Muscle layer of duodenum (tissue), 2 donors: ENCODE measurements around the gene MOSPD3.

Experiments
- H3K27ac ChIP-seq: one replicate; pipeline ENCODE4 v1.7.0; 2013; ENCODE audit warnings: mild to moderate bottlenecking, low read length
- H3K27me3 ChIP-seq: one replicate; pipeline ENCODE4 v1.7.0; 2013; ENCODE audit warnings: low read depth, mild to moderate bottlenecking, control low read depth, low read length
- H3K36me3 ChIP-seq, 2 donors: one replicate each; pipeline ENCODE4 v1.7.0; 2013; ENCODE audit warnings: low read length in 2 of 2, control low read depth in 1 of 2, mild to moderate bottlenecking in 1 of 2; ENCODE audit not compliant: insufficient read depth in 2 of 2, control insufficient read depth in 1 of 2
- H3K4me1 ChIP-seq, 2 donors: one replicate each; pipeline ENCODE4 v1.7.0; 2013; ENCODE audit warnings: low read length in 2 of 2, mild to moderate bottlenecking in 2 of 2, control low read depth in 1 of 2, moderate library complexity in 1 of 2; ENCODE audit not compliant: insufficient read depth in 2 of 2, control insufficient read depth in 1 of 2
- H3K4me3 ChIP-seq, 2 donors: one replicate each; pipeline ENCODE4 v1.7.0; 2013; ENCODE audit warnings: low read length in 2 of 2, low read depth in 1 of 2, mild to moderate bottlenecking in 1 of 2
- H3K9me3 ChIP-seq, 2 donors: one replicate each; pipeline ENCODE4 v1.7.0; 2013; ENCODE audit warnings: low read length in 2 of 2, control low read depth in 1 of 2, mild to moderate bottlenecking in 1 of 2; ENCODE audit not compliant: control insufficient read depth in 1 of 2
- donor health status: healthy.

Gene MOSPD3

GRCh38 chr7:100620804-100621203 lies 8.5 kb downstream of the MOSPD3 start:
- H3K4me3 ChIP-seq = no peak overlapping the region
- no peaks in the 10 kb centered on the region for H3K4me1 ChIP-seq
- H3K9me3 ChIP-seq = no peaks in the 10 kb centered on the region
- no peaks in the 10 kb centered on the region for H3K27me3 ChIP-seq
- no peak overlapping the region for H3K27ac ChIP-seq
- H3K36me3 ChIP-seq = peaks cover 0 to 3% of the 10 kb centered on the region in 2 donors

GRCh38 chr7:100621554-100621953 lies 9.2 kb downstream of the MOSPD3 start:
- no peaks in the 10 kb centered on the region for H3K27me3 ChIP-seq
- peaks cover 0 to 2% of the 10 kb centered on the region in 2 donors for H3K36me3 ChIP-seq
- H3K9me3 ChIP-seq = no peaks in the 10 kb centered on the region
- H3K4me3 ChIP-seq = no peak overlapping the region
- peaks cover 0 to 3% of the 10 kb centered on the region in 2 donors for H3K4me1 ChIP-seq
- no peak overlapping the region for H3K27ac ChIP-seq

- no peaks in the 10 kb centered on the region for H3K9me3 ChIP-seq
These were observed 11.8 kb downstream of the MOSPD3 start for GRCh38 chr7:100623951-100624824.

GRCh38 chr7:100626055-100626454 lies 13.7 kb downstream of the MOSPD3 start:
- H3K27ac ChIP-seq = no peak overlapping the region
- H3K4me3 ChIP-seq = peak overlapping the region; percentile 9 to 46
- peaks cover 0 to 8% of the 10 kb centered on the region in 2 donors for H3K4me1 ChIP-seq
- H3K27me3 ChIP-seq = no peaks in the 10 kb centered on the region
- no peaks in the 10 kb centered on the region for H3K9me3 ChIP-seq
- H3K36me3 ChIP-seq = no peaks in the 10 kb centered on the region

More at GRCh38 chr7:100623951-100624824, 11.8 kb downstream of the MOSPD3 start:
- Histone ChIP-seq H3K27ac (no peak overlapping the region), H3K4me3 (no peak overlapping the region), H3K27me3 (no peaks in the 10 kb centered on the region), H3K4me1 (peaks cover 0 to 8% of the 10 kb centered on the region in 2 donors), H3K36me3 (no peaks in the 10 kb centered on the region)

GRCh38 chr7:100626530-100627237 lies 14.3 kb downstream of the MOSPD3 start:
- no peaks in the 10 kb centered on the region for H3K9me3 ChIP-seq
- H3K27ac ChIP-seq = no peak overlapping the region
- H3K27me3 ChIP-seq = no peaks in the 10 kb centered on the region
- H3K4me3 ChIP-seq = peak overlapping the region; percentile 9 to 46
- no peaks in the 10 kb centered on the region for H3K36me3 ChIP-seq
- peaks cover 0 to 8% of the 10 kb centered on the region in 2 donors for H3K4me1 ChIP-seq

- Histone ChIP-seq H3K4me1 (peaks cover 0 to 8% of the 10 kb centered on the region in 2 donors), H3K9me3 (no peaks in the 10 kb centered on the region), H3K27ac (no peak overlapping the region), H3K27me3 (no peaks in the 10 kb centered on the region), H3K36me3 (no peaks in the 10 kb centered on the region), H3K4me3 (no peak overlapping the region)
These were observed 14.9 kb downstream of the MOSPD3 start for GRCh38 chr7:100627238-100627549.

- Histone ChIP-seq H3K4me1 (peaks cover 0 to 16% of the 10 kb centered on the region in 2 donors), H3K4me3 (no peak overlapping the region), H3K9me3 (no peaks in the 10 kb centered on the region), H3K27ac (no peak overlapping the region), H3K36me3 (no peaks in the 10 kb centered on the region), H3K27me3 (no peaks in the 10 kb centered on the region)
These were observed 16.9 kb downstream of the MOSPD3 start for GRCh38 chr7:100629117-100629716.

GRCh38 chr7:100630066-100630465 lies 17.7 kb downstream of the MOSPD3 start:
- Histone ChIP-seq H3K27ac (no peak overlapping the region), H3K9me3 (no peaks in the 10 kb centered on the region), H3K4me3 (no peak overlapping the region), H3K4me1 (peaks cover 0 to 16% of the 10 kb centered on the region in 2 donors), H3K36me3 (no peaks in the 10 kb centered on the region), H3K27me3 (no peaks in the 10 kb centered on the region)

GRCh38 chr7:100632951-100633717 lies 20.8 kb downstream of the MOSPD3 start:
- H3K4me1 ChIP-seq = peaks cover 0 to 8% of the 10 kb centered on the region in 2 donors
- H3K27me3 ChIP-seq = no peaks in the 10 kb centered on the region
- H3K36me3 ChIP-seq = no peaks in the 10 kb centered on the region
- H3K9me3 ChIP-seq = no peaks in the 10 kb centered on the region
- H3K4me3 ChIP-seq = peak overlapping the region; percentile 26 to 61
- H3K27ac ChIP-seq = no peak overlapping the region

GRCh38 chr7:100639995-100640516 lies 27.7 kb downstream of the MOSPD3 start:
- no peak overlapping the region for H3K27ac ChIP-seq
- H3K4me1 ChIP-seq = no peaks in the 10 kb centered on the region
- no peaks in the 10 kb centered on the region for H3K36me3 ChIP-seq
- H3K27me3 ChIP-seq = no peaks in the 10 kb centered on the region
- H3K4me3 ChIP-seq = no peak overlapping the region
- no peaks in the 10 kb centered on the region for H3K9me3 ChIP-seq
